ENCODE data around the gene MYO1F. TPM values are rescaled to one million over a fixed set of nuclear protein-coding genes. Genes with fewer than 3 reads are reported as not detected.
A peak's percentile ranks its signal among the peaks of the same experiment; 100 is the strongest.

MYO1F gene
- total RNA-seq, 2 experiments from 2014 or later, result 2.0 to 2.2 TPM

- H3K27ac Mint-ChIP-seq, result peak overlapping the region; percentile 73
- no peaks in the 10 kb centered on the region for H3K27me3 Mint-ChIP-seq (ENCODE audit: low read depth)
- H3K36me3 Mint-ChIP-seq (ENCODE audit: low read depth), result no peaks in the 10 kb centered on the region
Measured at GRCh38 chr19:8494158-8494557, 83.1 kb downstream of the MYO1F start.

DNA sequence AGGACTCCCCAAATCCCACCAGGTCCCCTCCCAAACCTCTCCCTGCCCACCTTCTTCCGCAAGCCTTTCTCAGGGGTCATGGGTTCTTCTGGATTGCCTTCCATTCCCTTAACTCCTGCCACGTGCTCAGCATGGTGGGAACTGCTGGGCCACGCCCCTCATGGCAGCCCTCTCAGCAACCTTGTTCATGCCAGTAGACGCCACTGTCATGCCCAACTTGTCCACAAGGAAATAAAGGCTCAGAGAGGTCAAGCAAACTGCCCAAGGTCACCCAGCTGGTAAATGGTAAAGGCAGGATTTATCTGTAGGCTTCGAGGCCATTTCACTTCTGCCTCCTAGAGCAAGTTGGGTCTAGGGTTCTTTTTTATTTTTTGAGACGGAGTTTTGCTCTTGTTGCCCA lies 85.7 kb downstream of the MYO1F start:
- DNase-seq, result no peak
- H3K4me1 Mint-ChIP-seq (ENCODE audit: low read depth), result peaks cover 36% of the 10 kb centered on the region
- H3K36me3 Mint-ChIP-seq (ENCODE audit: low read depth), result peaks cover 21% of the 10 kb centered on the region
- intact Hi-C loops (cut with micrococcal nuclease), result no loop called here
- CTCF ChIA-PET, result interaction anchor here (0.6 to 1.2 kb wide), 3 partner anchors 36 to 1316 kb away, joined by 3 to 4 read pairs (median 3); no protein-coding TSS in a partner anchor
- no peak overlapping the region for H3K27ac Mint-ChIP-seq
- H3K9me3 Mint-ChIP-seq, result no peaks in the 10 kb centered on the region
- no peak overlapping the region for H3K4me3 Mint-ChIP-seq
- H3K27me3 Mint-ChIP-seq (ENCODE audit: low read depth), result no peaks in the 10 kb centered on the region

More at GRCh38 chr19:8494158-8494557, 83.1 kb downstream of the MYO1F start:
- Mint-ChIP-seq H3K9me3 (no peaks in the 10 kb centered on the region), H3K4me3 (no peak overlapping the region), H3K4me1 (ENCODE audit: low read depth) (peaks cover 18% of the 10 kb centered on the region)
- peak; percentile 61 for DNase-seq
- CTCF ChIA-PET, result interaction anchor here (0.5 to 1.6 kb wide), 9 partner anchors 12 to 310 kb away, joined by 3 to 5 read pairs (median 4); partner anchors contain the start of gene MARCHF2
- intact Hi-C loops (cut with micrococcal nuclease), result no loop called here

DNA sequence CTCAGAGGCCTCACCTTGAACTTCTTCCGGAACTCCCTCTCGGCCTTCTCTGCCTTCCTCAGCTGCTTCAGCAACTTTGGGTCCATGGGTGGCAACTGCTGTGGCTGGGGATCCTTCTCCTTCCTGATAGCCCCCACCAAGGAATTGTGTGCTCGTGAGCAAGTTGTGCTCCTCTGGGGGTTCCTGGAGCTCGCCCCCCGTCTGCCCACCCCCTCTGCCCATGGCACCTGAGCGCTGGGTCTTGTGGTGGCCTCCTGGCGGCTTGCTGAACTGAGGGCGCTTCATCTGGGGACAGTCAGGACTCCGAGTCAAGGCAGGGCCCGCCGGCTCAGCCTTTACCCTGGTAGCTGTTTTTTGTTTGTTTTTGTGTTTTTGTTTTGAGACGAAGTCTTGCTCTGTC lies 86.4 kb downstream of the MYO1F start:
- CTCF ChIA-PET, result interaction anchor here (0.5 kb wide), 1 partner anchor 172 kb away, joined by 3 read pairs; no protein-coding TSS in a partner anchor
- no peak overlapping the region for H3K27ac Mint-ChIP-seq
- H3K4me1 Mint-ChIP-seq (ENCODE audit: low read depth), result peaks cover 41% of the 10 kb centered on the region
- H3K36me3 Mint-ChIP-seq (ENCODE audit: low read depth), result peaks cover 24% of the 10 kb centered on the region
- H3K27me3 Mint-ChIP-seq (ENCODE audit: low read depth), result no peaks in the 10 kb centered on the region
- intact Hi-C loops (cut with micrococcal nuclease), result no loop called here
- no peak for DNase-seq
- no peak overlapping the region for H3K4me3 Mint-ChIP-seq
- H3K9me3 Mint-ChIP-seq, result no peaks in the 10 kb centered on the region

DNA sequence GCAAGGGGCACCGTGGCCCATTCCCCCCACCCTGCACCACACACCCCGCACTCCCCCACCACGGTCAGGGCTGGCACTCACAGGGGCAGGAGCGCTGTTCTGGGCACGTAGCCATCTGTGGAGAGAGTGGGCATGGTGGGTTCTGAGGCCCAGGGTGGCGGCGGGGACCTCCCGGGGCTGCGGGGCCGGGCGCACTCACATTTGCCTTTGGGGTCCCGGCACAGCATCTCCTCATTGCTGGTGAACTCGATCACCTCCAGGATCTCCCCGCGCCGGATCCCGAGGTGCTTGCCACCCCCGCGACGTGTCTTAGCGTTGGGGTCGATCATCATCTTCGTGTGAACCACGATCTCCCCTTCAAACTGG lies 86.9 kb downstream of the MYO1F start:
- Mint-ChIP-seq H3K27ac (no peak overlapping the region), H3K27me3 (ENCODE audit: low read depth) (no peaks in the 10 kb centered on the region), H3K4me1 (ENCODE audit: low read depth) (peaks cover 38% of the 10 kb centered on the region), H3K9me3 (no peaks in the 10 kb centered on the region), H3K4me3 (no peak overlapping the region), H3K36me3 (ENCODE audit: low read depth) (peaks cover 26% of the 10 kb centered on the region)
- intact Hi-C loops (cut with micrococcal nuclease), result no loop called here
- no peak for DNase-seq
- CTCF ChIA-PET, result no interaction called here

DNA sequence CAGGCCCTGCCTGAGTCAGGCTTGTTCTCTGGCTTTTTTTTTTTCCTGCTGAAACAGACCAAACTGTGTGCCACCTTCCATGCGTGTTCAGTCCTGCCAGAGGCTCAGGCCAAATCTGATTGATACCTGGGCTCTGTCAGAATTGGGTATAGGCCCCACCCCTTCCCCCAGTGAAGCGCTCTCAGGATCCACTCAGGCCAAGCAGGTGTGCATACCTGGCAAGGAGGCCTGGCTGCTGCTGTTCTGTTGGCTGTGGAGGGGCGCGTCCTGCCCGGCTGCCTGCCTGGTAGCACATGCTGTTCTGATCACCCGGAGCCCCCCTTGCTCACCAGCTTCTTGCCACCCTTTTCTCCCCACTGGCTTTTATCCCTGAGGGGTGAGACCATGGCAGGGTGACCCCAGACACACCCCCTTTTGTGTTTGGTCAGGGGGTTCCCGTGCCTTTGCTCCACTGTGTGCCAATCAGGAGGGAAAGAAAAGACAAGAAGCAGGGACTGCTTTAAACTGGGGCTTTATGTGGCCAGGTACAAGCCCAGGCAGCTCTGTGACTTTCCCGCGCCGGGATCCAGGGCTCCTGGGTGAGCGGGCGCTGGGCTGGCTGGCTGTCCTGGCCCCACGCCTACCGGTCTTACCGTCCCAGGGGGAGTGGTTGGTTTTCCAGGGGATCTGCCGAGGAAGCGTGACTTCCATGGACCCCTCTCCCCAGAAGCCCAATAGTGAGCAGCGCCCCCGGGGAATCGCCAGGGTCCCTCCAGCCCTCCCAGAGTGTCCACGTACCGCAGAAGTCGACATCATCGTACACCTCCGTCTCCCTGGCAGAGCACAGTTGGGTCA lies 87.5 kb downstream of the MYO1F start:
- CTCF ChIA-PET, result interaction anchor here (0.5 kb wide), 1 partner anchor 10 kb away, joined by 4 read pairs; no protein-coding TSS in a partner anchor
- DNase-seq, result no peak
- H3K27me3 Mint-ChIP-seq (ENCODE audit: low read depth), result no peaks in the 10 kb centered on the region
- no peak overlapping the region for H3K4me3 Mint-ChIP-seq
- no peaks in the 10 kb centered on the region for H3K9me3 Mint-ChIP-seq
- intact Hi-C loops (cut with micrococcal nuclease), result no loop called here
- H3K27ac Mint-ChIP-seq, result peak overlapping the region; percentile 56
- H3K4me1 Mint-ChIP-seq (ENCODE audit: low read depth), result peaks cover 42% of the 10 kb centered on the region
- H3K36me3 Mint-ChIP-seq (ENCODE audit: low read depth), result peaks cover 31% of the 10 kb centered on the region

GRCh38 chr19:8488365-8488764 lies 88.9 kb downstream of the MYO1F start:
- H3K27ac Mint-ChIP-seq, result peak overlapping the region; percentile 89
- H3K4me3 Mint-ChIP-seq, result no peak overlapping the region
- intact Hi-C loops (cut with micrococcal nuclease), result no loop called here
- no peaks in the 10 kb centered on the region for H3K9me3 Mint-ChIP-seq
- peaks cover 32% of the 10 kb centered on the region for H3K4me1 Mint-ChIP-seq (ENCODE audit: low read depth)
- no peak for DNase-seq
- CTCF ChIA-PET, result interaction anchor here (0.6 to 2.7 kb wide), 4 partner anchors 17 to 127 kb away, joined by 3 to 9 read pairs (median 3); partner anchors contain the start of gene ZNF414
- no peaks in the 10 kb centered on the region for H3K27me3 Mint-ChIP-seq (ENCODE audit: low read depth)
- H3K36me3 Mint-ChIP-seq (ENCODE audit: low read depth), result peaks cover 31% of the 10 kb centered on the region

GRCh38 chr19:8487137-8487851 lies 89.9 kb downstream of the MYO1F start:
- intact Hi-C loops (cut with micrococcal nuclease), result loop anchor here (2.0 kb wide), 1 partner anchor 20 kb away; no protein-coding TSS in a partner anchor
- Mint-ChIP-seq H3K9me3 (no peaks in the 10 kb centered on the region), H3K4me3 (no peak overlapping the region), H3K27ac (peak overlapping the region; percentile 89), H3K4me1 (ENCODE audit: low read depth) (peaks cover 32% of the 10 kb centered on the region), H3K27me3 (ENCODE audit: low read depth) (no peaks in the 10 kb centered on the region), H3K36me3 (ENCODE audit: low read depth) (peaks cover 38% of the 10 kb centered on the region)
- CTCF ChIA-PET, result interaction anchor here (0.7 to 2.7 kb wide), 5 partner anchors 18 to 89 kb away, joined by 3 to 9 read pairs (median 3); partner anchors contain the start of gene ZNF414
- DNase-seq, result peak; percentile 68

- Mint-ChIP-seq H3K4me1 (ENCODE audit: low read depth) (peaks cover 34% of the 10 kb centered on the region), H3K27me3 (ENCODE audit: low read depth) (no peaks in the 10 kb centered on the region), H3K4me3 (no peak overlapping the region), H3K9me3 (no peaks in the 10 kb centered on the region), H3K36me3 (ENCODE audit: low read depth) (peaks cover 40% of the 10 kb centered on the region), H3K27ac (peak overlapping the region; percentile 89)
- intact Hi-C loops (cut with micrococcal nuclease), result loop anchor here (2.0 kb wide), 1 partner anchor 20 kb away; no protein-coding TSS in a partner anchor
- CTCF ChIA-PET, result interaction anchor here (0.7 to 2.7 kb wide), 4 partner anchors 19 to 133 kb away, joined by 3 to 9 read pairs (median 4); no protein-coding TSS in a partner anchor
- DNase-seq, result no peak
Measured at GRCh38 chr19:8486661-8487136, 90.5 kb downstream of the MYO1F start.

- CTCF ChIA-PET, result interaction anchor here (0.9 kb wide), 2 partner anchors 39 to 132 kb away, joined by 3 to 4 read pairs; no protein-coding TSS in a partner anchor
- no peaks in the 10 kb centered on the region for H3K9me3 Mint-ChIP-seq
- H3K4me3 Mint-ChIP-seq, result no peak overlapping the region
- H3K27ac Mint-ChIP-seq, result peak overlapping the region; percentile 89
- intact Hi-C loops (cut with micrococcal nuclease), result loop anchor here (2.0 kb wide), 1 partner anchor 21 kb away; no protein-coding TSS in a partner anchor
- no peaks in the 10 kb centered on the region for H3K27me3 Mint-ChIP-seq (ENCODE audit: low read depth)
- H3K4me1 Mint-ChIP-seq (ENCODE audit: low read depth), result peaks cover 43% of the 10 kb centered on the region
- H3K36me3 Mint-ChIP-seq (ENCODE audit: low read depth), result peaks cover 48% of the 10 kb centered on the region
- no peak for DNase-seq
Measured at GRCh38 chr19:8485561-8486371, 91.5 kb downstream of the MYO1F start.

- DNase-seq, result no peak
- no peak overlapping the region for H3K4me3 Mint-ChIP-seq
- H3K27me3 Mint-ChIP-seq (ENCODE audit: low read depth), result no peaks in the 10 kb centered on the region
- CTCF ChIA-PET, result no interaction called here
- H3K9me3 Mint-ChIP-seq, result no peaks in the 10 kb centered on the region
- peaks cover 49% of the 10 kb centered on the region for H3K4me1 Mint-ChIP-seq (ENCODE audit: low read depth)
- H3K27ac Mint-ChIP-seq, result peak overlapping the region; percentile 13
- peaks cover 53% of the 10 kb centered on the region for H3K36me3 Mint-ChIP-seq (ENCODE audit: low read depth)
- intact Hi-C loops (cut with micrococcal nuclease), result loop anchor here (5.0 kb wide), 1 partner anchor 37 kb away; no protein-coding TSS in a partner anchor
Measured at GRCh38 chr19:8484331-8484894, 92.8 kb downstream of the MYO1F start.

DNA sequence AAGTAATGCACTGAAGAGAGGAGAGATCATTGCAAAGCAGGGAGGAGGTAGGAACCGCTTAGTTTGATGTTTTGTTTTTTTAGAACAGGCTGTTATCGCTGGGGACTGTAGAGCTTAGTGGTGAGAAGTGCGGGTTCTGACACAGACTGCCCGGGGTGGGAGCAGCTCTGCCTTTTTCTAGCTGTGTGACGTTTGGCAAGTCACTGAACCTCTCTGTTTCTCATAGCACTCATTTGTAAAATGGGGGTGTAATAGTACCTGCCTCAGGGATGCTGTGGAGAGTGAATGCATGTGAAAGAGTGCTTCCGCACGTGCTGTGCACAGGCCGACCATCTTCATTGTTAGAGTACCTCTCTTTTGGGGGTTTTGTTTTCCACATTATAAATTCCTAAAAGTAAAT lies 94.1 kb downstream of the MYO1F start:
- Mint-ChIP-seq H3K9me3 (no peaks in the 10 kb centered on the region), H3K36me3 (ENCODE audit: low read depth) (peaks cover 54% of the 10 kb centered on the region), H3K4me3 (no peak overlapping the region), H3K4me1 (ENCODE audit: low read depth) (peaks cover 58% of the 10 kb centered on the region), H3K27ac (peak overlapping the region; percentile 2), H3K27me3 (ENCODE audit: low read depth) (no peaks in the 10 kb centered on the region)
- CTCF ChIA-PET, result interaction anchor here (0.6 kb wide), 1 partner anchor 93 kb away, joined by 3 read pairs; the partner anchor contains the start of gene RAB11B
- DNase-seq, result no peak
- intact Hi-C loops (cut with micrococcal nuclease), result loop anchor here (5.0 kb wide), 1 partner anchor 36 kb away; no protein-coding TSS in a partner anchor

Measured in activated naive CD4-positive, alpha-beta T cell treated with anti-CD3 and anti-CD28 coated beads for 36 hours (primary cell).